Stimulated activated CD4-positive, alpha-beta T cell treated with anti-CD3 and anti-CD28 coated beads, Interleukin-15, amount 100 ng/mL, for 1 hour (primary cell): ENCODE measurements around the gene SPATA13.
"Not testable (repeated sequence)": the region's sequence is repeated elsewhere in the genome, so short reads cannot be mapped to it uniquely, and the experiment has no call there.

Experiments
- DNase-seq, 2 donors: peaks; one replicate each; pipeline ENCODE4 v3.0.0-alpha.2; 2020; ENCODE audit warnings: low read depth in 1 of 2, low spot score in 1 of 2

The SPATA13 gene

GRCh38 chr13:24194447-24194846, 33.9 kb downstream of the SPATA13 start:
- DNase-seq, result no peak

- no peak for DNase-seq
These were observed 35.1 kb downstream of the SPATA13 start for GRCh38 chr13:24195626-24196025.

GRCh38 chr13:24196593-24197197, 36.2 kb downstream of the SPATA13 start:
- no peak for DNase-seq

- DNase-seq, result no peak
These were observed 38.5 kb downstream of the SPATA13 start for GRCh38 chr13:24199016-24199415.

- no peak for DNase-seq
These were observed 41.7 kb downstream of the SPATA13 start for GRCh38 chr13:24202215-24202614.

- no peak for DNase-seq
These were observed 42.8 kb downstream of the SPATA13 start for GRCh38 chr13:24203273-24203672.

- no peak for DNase-seq
These were observed 43.3 kb downstream of the SPATA13 start for GRCh38 chr13:24203811-24204210.

- not testable (repeated sequence) for DNase-seq
These were observed 44.6 kb downstream of the SPATA13 start for GRCh38 chr13:24205076-24205475.

GRCh38 chr13:24207841-24208667, 47.5 kb downstream of the SPATA13 start:
- DNase-seq, result no peak

GRCh38 chr13:24209138-24209537, 48.6 kb downstream of the SPATA13 start:
- no peak for DNase-seq

GRCh38 chr13:24212254-24212653, 51.7 kb downstream of the SPATA13 start:
- DNase-seq, result no peak

GRCh38 chr13:24212674-24213073, 52.2 kb downstream of the SPATA13 start:
- no peak for DNase-seq

GRCh38 chr13:24213932-24214331, 53.4 kb downstream of the SPATA13 start:
- no peak for DNase-seq

GRCh38 chr13:24214528-24214927, 54.0 kb downstream of the SPATA13 start:
- no peak for DNase-seq

- no peak for DNase-seq
These were observed 54.6 kb downstream of the SPATA13 start for GRCh38 chr13:24215126-24215525.

- no peak for DNase-seq
These were observed 55.2 kb downstream of the SPATA13 start for GRCh38 chr13:24215732-24216131.

- DNase-seq, result no peak
These were observed 55.7 kb downstream of the SPATA13 start for GRCh38 chr13:24216176-24216575.

GRCh38 chr13:24216779-24217178, 56.3 kb downstream of the SPATA13 start:
- DNase-seq, result not testable (repeated sequence)

GRCh38 chr13:24217601-24218281, 57.2 kb downstream of the SPATA13 start:
- no peak for DNase-seq

GRCh38 chr13:24218338-24218737, 57.8 kb downstream of the SPATA13 start:
- DNase-seq, result no peak

GRCh38 chr13:24218977-24219376, 58.5 kb downstream of the SPATA13 start:
- no peak for DNase-seq

GRCh38 chr13:24220086-24220703, 59.7 kb downstream of the SPATA13 start:
- no peak for DNase-seq
